ENCODE data around the gene USP46.

USP46 gene

GRCh38 chr4:52575406-52575805 lies 83.7 kb downstream of the USP46 start:
- H3K4me3 ChIP-seq (ENCODE audit: low read length): no peak overlapping the region
- no peak overlapping the region for H2AFZ ChIP-seq (ENCODE audit: low read depth, low read length)
- no peaks in the 10 kb centered on the region for H3K4me1 ChIP-seq (ENCODE audit: insufficient read depth, low read length)
- H3K9me3 ChIP-seq (ENCODE audit: low read length): no peaks in the 10 kb centered on the region
- no peaks in the 10 kb centered on the region for H3K36me3 ChIP-seq (ENCODE audit: insufficient read depth, low read length)
- H3K27me3 ChIP-seq (ENCODE audit: insufficient read depth, low read length): no peaks in the 10 kb centered on the region

- no peaks in the 10 kb centered on the region for H3K36me3 ChIP-seq (ENCODE audit: insufficient read depth, low read length)
- H3K4me1 ChIP-seq (ENCODE audit: insufficient read depth, low read length): no peaks in the 10 kb centered on the region
- no peak overlapping the region for H3K4me3 ChIP-seq (ENCODE audit: low read length)
- no peak overlapping the region for H2AFZ ChIP-seq (ENCODE audit: low read depth, low read length)
- no peaks in the 10 kb centered on the region for H3K9me3 ChIP-seq (ENCODE audit: low read length)
- H3K27me3 ChIP-seq (ENCODE audit: insufficient read depth, low read length): no peaks in the 10 kb centered on the region
Observed at GRCh38 chr4:52574036-52574435, 85.1 kb downstream of the USP46 start.

- no peaks in the 10 kb centered on the region for H3K4me1 ChIP-seq (ENCODE audit: insufficient read depth, low read length)
- H3K36me3 ChIP-seq (ENCODE audit: insufficient read depth, low read length): no peaks in the 10 kb centered on the region
- H2AFZ ChIP-seq (ENCODE audit: low read depth, low read length): no peak overlapping the region
- no peaks in the 10 kb centered on the region for H3K27me3 ChIP-seq (ENCODE audit: insufficient read depth, low read length)
- H3K4me3 ChIP-seq (ENCODE audit: low read length): no peak overlapping the region
- H3K9me3 ChIP-seq (ENCODE audit: low read length): no peaks in the 10 kb centered on the region
Observed at GRCh38 chr4:52573551-52573950, 85.5 kb downstream of the USP46 start.

GRCh38 chr4:52572936-52573485 lies 86.1 kb downstream of the USP46 start:
- Histone ChIP-seq H3K36me3 (ENCODE audit: insufficient read depth, low read length) (no peaks in the 10 kb centered on the region), H3K9me3 (ENCODE audit: low read length) (no peaks in the 10 kb centered on the region), H3K27me3 (ENCODE audit: insufficient read depth, low read length) (no peaks in the 10 kb centered on the region), H3K4me1 (ENCODE audit: insufficient read depth, low read length) (no peaks in the 10 kb centered on the region), H3K4me3 (ENCODE audit: low read length) (no peak overlapping the region), H2AFZ (ENCODE audit: low read depth, low read length) (no peak overlapping the region)

GRCh38 chr4:52568351-52568750 lies 90.8 kb downstream of the USP46 start:
- no peaks in the 10 kb centered on the region for H3K27me3 ChIP-seq (ENCODE audit: insufficient read depth, low read length)
- H3K9me3 ChIP-seq (ENCODE audit: low read length): no peaks in the 10 kb centered on the region
- no peaks in the 10 kb centered on the region for H3K4me1 ChIP-seq (ENCODE audit: insufficient read depth, low read length)
- no peaks in the 10 kb centered on the region for H3K36me3 ChIP-seq (ENCODE audit: insufficient read depth, low read length)
- H3K4me3 ChIP-seq (ENCODE audit: low read length): no peak overlapping the region
- H2AFZ ChIP-seq (ENCODE audit: low read depth, low read length): no peak overlapping the region

- no peak overlapping the region for H2AFZ ChIP-seq (ENCODE audit: low read depth, low read length)
- no peak overlapping the region for H3K4me3 ChIP-seq (ENCODE audit: low read length)
- no peaks in the 10 kb centered on the region for H3K36me3 ChIP-seq (ENCODE audit: insufficient read depth, low read length)
Observed at GRCh38 chr4:52566136-52567031, 92.7 kb downstream of the USP46 start.

GRCh38 chr4:52560844-52561280 lies 98.2 kb downstream of the USP46 start:
- Histone ChIP-seq H3K27me3 (ENCODE audit: insufficient read depth, low read length) (no peaks in the 10 kb centered on the region), H3K36me3 (ENCODE audit: insufficient read depth, low read length) (no peaks in the 10 kb centered on the region), H3K4me3 (ENCODE audit: low read length) (no peak overlapping the region), H2AFZ (ENCODE audit: low read depth, low read length) (no peak overlapping the region), H3K9me3 (ENCODE audit: low read length) (no peaks in the 10 kb centered on the region), H3K4me1 (ENCODE audit: insufficient read depth, low read length) (no peaks in the 10 kb centered on the region)

More at GRCh38 chr4:52566136-52567031, 92.7 kb downstream of the USP46 start:
- H3K27me3 ChIP-seq (ENCODE audit: insufficient read depth, low read length): no peaks in the 10 kb centered on the region
- no peaks in the 10 kb centered on the region for H3K9me3 ChIP-seq (ENCODE audit: low read length)
- no peaks in the 10 kb centered on the region for H3K4me1 ChIP-seq (ENCODE audit: insufficient read depth, low read length)

- H3K36me3 ChIP-seq (ENCODE audit: insufficient read depth, low read length): no peaks in the 10 kb centered on the region
- peaks cover 20% of the 10 kb centered on the region for H3K4me1 ChIP-seq (ENCODE audit: insufficient read depth, low read length)
- no peaks in the 10 kb centered on the region for H3K27me3 ChIP-seq (ENCODE audit: insufficient read depth, low read length)
- H2AFZ ChIP-seq (ENCODE audit: low read depth, low read length): no peak overlapping the region
- H3K4me3 ChIP-seq (ENCODE audit: low read length): no peak overlapping the region
- no peaks in the 10 kb centered on the region for H3K9me3 ChIP-seq (ENCODE audit: low read length)
Observed at GRCh38 chr4:52555356-52555716, 103.8 kb downstream of the USP46 start.

GRCh38 chr4:52554612-52555355 lies 104.3 kb downstream of the USP46 start:
- Histone ChIP-seq H3K4me3 (ENCODE audit: low read length) (no peak overlapping the region), H3K9me3 (ENCODE audit: low read length) (no peaks in the 10 kb centered on the region), H3K4me1 (ENCODE audit: insufficient read depth, low read length) (peaks cover 22% of the 10 kb centered on the region), H3K27me3 (ENCODE audit: insufficient read depth, low read length) (no peaks in the 10 kb centered on the region), H2AFZ (ENCODE audit: low read depth, low read length) (no peak overlapping the region), H3K36me3 (ENCODE audit: insufficient read depth, low read length) (no peaks in the 10 kb centered on the region)

GRCh38 chr4:52552778-52553177 lies 106.3 kb downstream of the USP46 start:
- Histone ChIP-seq H3K27me3 (ENCODE audit: insufficient read depth, low read length) (no peaks in the 10 kb centered on the region), H2AFZ (ENCODE audit: low read depth, low read length) (no peak overlapping the region), H3K4me3 (ENCODE audit: low read length) (no peak overlapping the region), H3K4me1 (ENCODE audit: insufficient read depth, low read length) (peaks cover 22% of the 10 kb centered on the region), H3K9me3 (ENCODE audit: low read length) (no peaks in the 10 kb centered on the region), H3K36me3 (ENCODE audit: insufficient read depth, low read length) (no peaks in the 10 kb centered on the region)

- no peaks in the 10 kb centered on the region for H3K36me3 ChIP-seq (ENCODE audit: insufficient read depth, low read length)
- peaks cover 22% of the 10 kb centered on the region for H3K4me1 ChIP-seq (ENCODE audit: insufficient read depth, low read length)
- H3K4me3 ChIP-seq (ENCODE audit: low read length): no peak overlapping the region
- no peak overlapping the region for H2AFZ ChIP-seq (ENCODE audit: low read depth, low read length)
- H3K9me3 ChIP-seq (ENCODE audit: low read length): no peaks in the 10 kb centered on the region
- no peaks in the 10 kb centered on the region for H3K27me3 ChIP-seq (ENCODE audit: insufficient read depth, low read length)
Observed at GRCh38 chr4:52551487-52551886, 107.6 kb downstream of the USP46 start.

- no peaks in the 10 kb centered on the region for H3K9me3 ChIP-seq (ENCODE audit: low read length)
- H3K4me1 ChIP-seq (ENCODE audit: insufficient read depth, low read length): peaks cover 17% of the 10 kb centered on the region
- no peaks in the 10 kb centered on the region for H3K27me3 ChIP-seq (ENCODE audit: insufficient read depth, low read length)
- H3K36me3 ChIP-seq (ENCODE audit: insufficient read depth, low read length): no peaks in the 10 kb centered on the region
- H3K4me3 ChIP-seq (ENCODE audit: low read length): no peak overlapping the region
- no peak overlapping the region for H2AFZ ChIP-seq (ENCODE audit: low read depth, low read length)
Observed at GRCh38 chr4:52550186-52550585, 108.9 kb downstream of the USP46 start.

All from neuron (in vitro differentiated cells).